H1 (cell line): Measurements from ENCODE around the gene SPATA33. TPM values are rescaled to one million over a fixed set of nuclear protein-coding genes. Genes with fewer than 3 reads are reported as not detected.

ENCODE experiments used
- TCF12 ChIP-seq: IDR thresholded peaks from 2 replicates; pipeline ENCODE4 v1.6.1; 2011; ENCODE audit warnings: low read depth, mild to moderate bottlenecking, low read length
- polyA plus RNA-seq, 7 experiments: library from polyadenylated mRNA; depleted of rRNA in 3 of 7; stranded (reverse) in 5 of 7; unstranded in 2 of 7; fragments of >200 nt in 5 of 7; fragments of 200-250 nt in 2 of 7; gene quantifications; 1 replicate in 5 of 7; 2 replicates in 1 of 7; 4 replicates in 1 of 7; pipeline versions ENCODE4 v1.2.1 to v1.2.3, GENCODE V29; 2011 to 2013; ENCODE audit warnings: missing spikeins in 2 of 7, mixed read lengths in 2 of 7
- total RNA-seq: library from RNA; stranded (reverse); fragmentation: NEBNext Ultra II Directional; extraction: Animal tissue kit (Norgen Biotek cat#: 25700); gene quantifications from 2 replicates; pipeline ENCODE4 v1.2.1, GENCODE V29; 2021

SPATA33 gene
- total and polyA plus RNA-seq, 2 of the 8 experiments (the other 6 are each of a cell fraction or from before 2014, with no cell fraction given), result 5.4 to 16.9 TPM

GRCh38 chr16:89716493-89716892 lies 58.9 kb downstream of the SPATA33 start (continued):
- no peak for TF ChIP-seq TCF12
- TF ChIP-seq, all 59 proteins: peak for 0
